NCI-H2107 (cell line): ENCODE data around the gene ATF7.
"Not testable (repeated sequence)": the region's sequence is repeated elsewhere in the genome, so short reads cannot be mapped to it uniquely, and the experiment has no call there.

Source experiments
- DNase-seq: peaks from one replicate; lab custom pipeline; 2025; lab: John Stamatoyannopoulos, UW

ATF7 gene

DNA sequence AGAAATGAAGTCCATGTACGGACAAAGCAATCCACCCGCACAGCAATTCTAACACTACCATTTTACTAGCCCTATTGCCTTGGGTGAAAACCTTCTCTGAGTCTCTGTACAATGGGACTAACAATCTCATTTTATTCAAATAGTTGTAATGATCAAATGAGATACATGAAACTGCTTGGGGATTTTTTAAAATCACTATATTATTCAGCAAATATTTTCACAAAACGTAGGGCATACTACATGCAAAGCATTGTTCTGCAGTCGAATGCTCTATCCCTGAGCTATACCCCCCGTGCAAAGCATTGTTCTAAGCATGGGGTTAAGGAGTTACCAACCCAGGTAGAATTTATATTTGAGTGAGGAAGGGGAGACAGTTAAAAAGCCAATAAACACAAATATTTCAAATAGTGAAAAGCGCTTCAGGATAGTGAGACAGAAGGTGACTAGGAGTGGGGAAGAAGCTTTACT, 554 bp upstream of the ATF7 start:
- no peak for DNase-seq

- no peak for DNase-seq
Observed at GRCh38 chr12:53625373-53625945, 723 bp downstream of the ATF7 start.

DNA sequence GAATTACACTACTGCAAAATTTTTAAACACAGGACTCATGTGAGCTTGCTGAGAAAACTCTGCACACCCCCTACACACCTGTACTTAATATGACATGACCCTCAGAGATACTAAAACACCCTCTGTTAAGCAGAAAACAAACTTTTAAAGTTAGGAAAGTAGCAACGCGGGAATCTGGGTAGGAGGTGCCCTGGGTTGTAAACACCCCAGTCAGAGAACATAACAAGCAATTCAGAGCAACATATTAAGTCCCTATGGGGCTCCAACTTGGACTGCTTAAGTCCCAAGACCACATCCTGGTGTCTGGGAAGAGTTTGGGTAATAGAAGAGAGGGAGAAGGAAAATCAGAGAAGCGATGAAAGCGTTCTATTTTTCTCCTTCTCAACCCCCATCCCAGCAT, 1.2 kb downstream of the ATF7 start:
- DNase-seq: no peak

- no peak for DNase-seq
Observed at GRCh38 chr12:53624458-53624857, 1.7 kb downstream of the ATF7 start.

DNA sequence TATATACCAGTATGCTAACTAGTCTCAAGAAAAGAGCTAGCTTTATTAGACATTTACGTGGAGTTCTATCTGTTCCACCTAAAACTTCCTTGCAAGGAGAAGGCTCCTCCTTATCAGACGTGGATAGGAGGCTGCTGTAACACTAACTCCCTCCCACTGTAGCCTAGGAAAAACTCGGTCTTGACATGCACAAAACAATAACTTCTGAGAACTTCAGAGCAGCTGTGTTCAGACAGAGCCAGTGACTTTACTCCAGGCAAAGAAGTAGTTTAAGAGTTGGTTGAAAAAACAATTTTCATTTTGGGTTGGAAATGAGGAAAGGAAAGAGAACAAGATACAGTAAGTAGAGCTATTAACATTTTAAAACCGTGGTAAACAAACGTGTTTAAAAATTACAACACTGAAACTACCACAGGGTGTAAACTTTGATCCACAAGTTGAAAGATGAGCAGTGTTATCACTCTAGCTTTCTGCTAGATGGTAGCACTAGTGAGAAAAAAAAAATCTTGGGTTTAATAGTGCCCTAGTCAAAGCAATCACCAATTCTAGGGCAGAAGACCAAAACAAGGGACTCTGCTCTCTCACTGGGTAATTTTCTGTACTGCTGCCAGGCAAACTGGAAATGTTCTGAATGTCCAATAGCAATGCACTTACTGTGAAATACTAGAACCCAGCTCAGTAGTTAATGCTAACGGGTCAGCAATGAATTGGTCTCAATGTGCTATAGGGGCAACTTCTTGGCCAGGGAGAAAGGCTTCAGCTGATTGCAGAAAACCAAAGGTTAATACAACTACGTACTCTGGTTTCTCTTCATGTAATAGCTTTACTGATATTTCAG, 2.4 kb downstream of the ATF7 start:
- DNase-seq: no peak

GRCh38 chr12:53622724-53623123, 3.5 kb downstream of the ATF7 start:
- DNase-seq: no peak

- no peak for DNase-seq
Observed at GRCh38 chr12:53618275-53618674, 7.9 kb downstream of the ATF7 start.

GRCh38 chr12:53617700-53618099, 8.5 kb downstream of the ATF7 start:
- DNase-seq: no peak

DNA sequence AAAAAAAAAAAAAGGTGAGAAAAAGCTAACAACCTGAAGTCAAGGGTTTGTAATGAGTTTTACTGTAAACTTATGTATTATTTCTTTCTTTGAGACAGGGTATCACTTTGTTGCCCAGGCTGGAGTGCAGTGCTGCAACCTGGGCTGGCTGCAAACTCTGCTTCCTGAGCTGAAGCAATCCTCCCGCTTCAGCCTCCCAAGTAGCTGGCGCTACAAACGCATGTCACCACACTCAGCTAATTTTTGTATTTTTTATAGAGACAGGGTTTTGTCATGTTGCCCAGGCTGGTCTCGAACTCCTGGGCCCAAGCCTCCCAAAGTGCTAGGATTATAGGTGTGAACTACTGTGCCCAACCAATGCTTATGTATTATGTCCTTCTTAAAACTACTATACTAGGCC, 9.2 kb downstream of the ATF7 start:
- no peak for DNase-seq

DNA sequence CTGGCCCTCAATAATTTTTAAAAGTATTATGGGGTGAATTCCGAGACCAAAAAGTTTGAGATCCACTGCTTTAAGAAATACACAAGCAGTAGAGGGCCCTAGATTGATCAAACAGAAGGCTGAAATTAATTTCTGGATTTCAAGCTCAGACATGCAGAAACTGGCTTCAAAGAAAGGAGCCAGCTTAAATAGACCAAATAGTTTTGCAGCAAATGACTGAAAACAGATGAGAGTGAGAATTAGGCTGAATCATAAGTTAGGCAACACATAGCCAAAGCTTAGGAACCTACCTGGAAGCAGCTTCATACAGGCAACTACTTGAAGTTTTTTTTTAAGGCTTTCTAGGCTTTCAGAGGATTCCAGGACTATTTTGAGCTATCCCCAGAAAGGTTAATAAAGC, 12.4 kb downstream of the ATF7 start:
- DNase-seq: no peak

- no peak for DNase-seq
Observed at GRCh38 chr12:53612978-53613377, 13.2 kb downstream of the ATF7 start.

- DNase-seq: no peak
Observed at GRCh38 chr12:53611304-53611703, 14.9 kb downstream of the ATF7 start.

- not testable (repeated sequence) for DNase-seq
Observed at GRCh38 chr12:53606688-53607087, 19.5 kb downstream of the ATF7 start.

- DNase-seq: no peak
Observed at GRCh38 chr12:53604581-53604980, 21.6 kb downstream of the ATF7 start.

- no peak for DNase-seq
Observed at GRCh38 chr12:53603804-53604203, 22.4 kb downstream of the ATF7 start.

DNA sequence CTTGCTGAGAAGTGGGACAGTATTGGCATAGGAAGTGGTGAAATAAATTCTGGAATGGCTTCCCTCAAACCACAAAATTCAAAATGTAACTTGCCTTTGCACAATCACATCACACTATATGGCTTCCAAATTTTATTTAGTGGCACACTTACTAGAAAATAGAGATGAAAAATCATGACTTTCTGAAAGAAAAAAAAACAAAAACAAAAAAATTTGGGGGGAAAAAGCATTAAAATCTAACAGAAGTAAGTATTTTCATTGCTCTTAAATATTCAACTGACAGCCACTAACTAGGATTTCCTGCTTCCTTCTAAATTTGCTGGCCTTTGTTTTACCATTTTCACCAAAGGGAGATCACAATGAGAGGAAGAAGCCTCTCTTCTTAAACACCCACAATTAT, 23.0 kb downstream of the ATF7 start:
- no peak for DNase-seq

GRCh38 chr12:53602176-53602864, 23.9 kb downstream of the ATF7 start:
- no peak for DNase-seq

DNA sequence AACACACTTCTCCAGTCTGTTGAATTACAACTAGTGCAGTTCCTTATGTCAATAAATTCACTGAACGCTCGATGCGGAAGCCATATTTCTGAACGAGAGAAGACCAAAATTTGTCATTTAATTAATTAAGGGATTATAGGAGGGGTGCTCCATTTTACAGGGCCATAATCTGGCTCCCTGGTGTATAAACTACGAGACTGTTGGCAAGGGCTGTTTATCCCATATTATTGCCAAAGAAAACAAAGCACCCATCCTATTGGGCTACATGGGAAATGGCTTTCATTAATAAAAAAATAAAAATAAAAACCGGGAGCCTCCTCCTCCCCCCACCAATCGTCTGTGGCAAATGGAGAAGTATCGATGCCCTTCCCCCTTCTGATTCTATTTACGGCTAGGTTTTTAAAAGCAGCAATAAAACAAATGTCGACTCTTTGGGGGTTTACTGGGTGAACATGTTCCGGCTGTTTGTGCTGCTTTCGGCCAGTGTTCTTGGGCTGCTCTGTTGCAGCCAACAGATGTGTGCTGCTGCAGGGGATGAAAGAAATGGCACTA, 24.8 kb downstream of the ATF7 start:
- DNase-seq: no peak

DNA sequence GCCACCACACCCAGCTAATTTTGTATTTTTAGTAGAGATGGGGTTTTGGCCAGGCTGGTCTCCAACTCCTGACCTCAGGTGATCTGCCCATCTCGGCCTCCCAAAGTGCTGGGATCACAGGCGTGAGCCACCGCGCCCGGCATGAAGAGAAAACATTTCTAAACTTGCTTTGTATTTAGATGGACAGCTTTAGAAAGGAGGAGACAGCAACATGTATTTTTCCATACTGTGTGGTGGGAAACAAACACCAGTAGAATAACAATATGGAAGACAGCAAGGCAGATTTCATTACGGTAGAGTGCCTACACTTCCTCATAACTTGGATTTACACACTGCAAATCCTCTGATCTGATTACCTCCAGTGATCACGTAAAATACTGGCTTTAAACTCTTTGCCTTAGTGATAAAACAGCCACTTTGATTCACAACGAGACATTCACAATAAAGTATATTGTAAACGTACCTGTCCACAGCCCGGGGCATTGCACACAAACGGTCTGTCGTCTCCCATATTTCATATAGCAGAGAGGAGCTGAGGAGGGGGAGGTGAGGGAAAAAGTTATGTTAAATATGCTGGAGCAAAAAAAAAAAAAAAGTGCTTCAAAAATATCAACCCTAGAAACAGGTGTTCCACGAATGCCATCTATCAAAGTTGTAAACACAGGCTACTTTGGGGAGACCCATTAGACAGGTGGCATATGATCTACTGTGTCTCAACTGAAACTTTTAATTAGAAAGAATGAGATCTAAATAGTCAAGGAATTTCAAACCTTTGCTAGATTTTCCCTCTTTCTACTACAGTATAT, 25.5 kb downstream of the ATF7 start:
- DNase-seq: no peak

GRCh38 chr12:53599579-53599978, 26.6 kb downstream of the ATF7 start:
- DNase-seq: no peak

DNA sequence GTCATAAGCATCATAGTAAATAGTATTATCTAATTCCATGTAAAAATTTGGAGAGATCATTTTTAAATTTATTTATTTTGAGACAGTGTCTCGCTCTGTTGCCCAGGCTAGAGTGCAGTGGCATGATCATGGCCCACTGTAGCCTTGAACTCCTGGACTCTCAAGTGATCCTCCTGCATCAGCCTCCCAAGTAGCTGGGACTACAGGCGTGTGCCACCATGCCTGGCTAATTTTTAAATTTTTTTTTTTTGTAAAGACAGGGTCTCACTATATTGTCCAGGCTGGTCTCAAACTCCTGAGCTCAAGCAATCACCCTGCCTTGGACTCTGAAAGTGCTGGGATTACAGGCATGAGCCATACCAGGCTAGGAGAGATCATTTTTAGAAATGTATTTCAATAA, 27.2 kb downstream of the ATF7 start:
- not testable (repeated sequence) for DNase-seq

GRCh38 chr12:53596920-53597363, 29.2 kb downstream of the ATF7 start:
- DNase-seq: no peak
